HG02885 (cell line): ENCODE results near the gene CERK.

Source experiments
- ATAC-seq: cut with Tn5 transposase; IDR thresholded peaks from one replicate; pipeline ENCODE4 v1.9.1; 2021; ENCODE audit warnings: mild to moderate bottlenecking; ENCODE audit not compliant: unreplicated experiment, poor library complexity

CERK gene

DNA sequence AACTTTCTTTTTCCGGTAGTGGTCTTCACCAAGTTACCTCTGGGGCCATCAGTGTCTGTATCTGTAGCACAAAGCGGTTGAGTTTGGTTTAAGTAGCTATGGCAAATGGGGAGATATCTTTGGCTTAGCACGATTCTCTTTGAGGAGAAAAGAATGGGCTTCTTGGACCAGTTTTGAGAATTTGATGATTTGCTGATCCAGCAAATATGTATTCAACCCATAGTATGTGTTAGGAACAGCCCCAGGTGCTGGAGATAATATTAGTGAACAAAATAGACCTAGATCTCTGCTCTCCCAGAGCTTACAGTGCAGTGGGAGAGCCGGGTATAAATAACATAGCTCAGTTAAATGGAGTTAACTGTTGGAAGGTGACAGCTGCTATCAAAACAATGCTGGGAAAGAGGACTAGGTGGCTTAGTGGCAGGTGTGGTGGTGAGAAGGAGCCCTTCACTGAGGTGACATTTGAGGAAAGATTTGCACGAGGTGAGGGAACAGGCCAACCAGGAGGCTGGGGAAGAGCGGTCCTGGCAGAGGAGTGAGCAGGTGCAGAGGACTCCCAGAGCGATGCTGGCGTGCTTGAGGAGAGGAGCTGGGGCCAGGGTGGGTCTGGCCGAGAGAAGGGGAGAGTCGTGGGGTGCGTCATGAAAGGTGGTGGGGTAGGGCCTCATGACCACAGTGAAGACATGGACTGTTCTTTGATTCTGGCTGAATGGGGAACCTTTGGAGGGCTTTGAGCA lies 29.4 kb upstream of the CERK start:
- no peak for ATAC-seq

DNA sequence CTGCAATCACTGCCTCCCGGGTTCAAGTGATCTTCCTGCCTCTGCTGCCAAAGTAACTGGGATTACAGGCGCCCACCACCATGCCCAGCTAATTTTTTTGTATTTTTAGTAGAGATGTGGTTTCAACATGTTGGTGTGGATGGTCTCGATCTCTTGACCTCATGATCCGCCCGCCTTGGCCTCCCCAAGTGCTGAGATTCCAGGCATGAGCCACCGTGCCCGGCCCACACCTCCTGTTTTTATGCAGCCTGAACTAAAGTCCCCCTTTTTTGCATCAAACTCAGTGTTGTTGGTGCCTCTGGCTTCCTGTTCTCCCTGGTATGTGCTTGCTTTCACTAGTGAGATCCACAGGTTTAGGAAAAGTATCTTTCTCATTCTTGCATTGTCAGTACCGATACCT lies 28.6 kb upstream of the CERK start:
- ATAC-seq = no peak

DNA sequence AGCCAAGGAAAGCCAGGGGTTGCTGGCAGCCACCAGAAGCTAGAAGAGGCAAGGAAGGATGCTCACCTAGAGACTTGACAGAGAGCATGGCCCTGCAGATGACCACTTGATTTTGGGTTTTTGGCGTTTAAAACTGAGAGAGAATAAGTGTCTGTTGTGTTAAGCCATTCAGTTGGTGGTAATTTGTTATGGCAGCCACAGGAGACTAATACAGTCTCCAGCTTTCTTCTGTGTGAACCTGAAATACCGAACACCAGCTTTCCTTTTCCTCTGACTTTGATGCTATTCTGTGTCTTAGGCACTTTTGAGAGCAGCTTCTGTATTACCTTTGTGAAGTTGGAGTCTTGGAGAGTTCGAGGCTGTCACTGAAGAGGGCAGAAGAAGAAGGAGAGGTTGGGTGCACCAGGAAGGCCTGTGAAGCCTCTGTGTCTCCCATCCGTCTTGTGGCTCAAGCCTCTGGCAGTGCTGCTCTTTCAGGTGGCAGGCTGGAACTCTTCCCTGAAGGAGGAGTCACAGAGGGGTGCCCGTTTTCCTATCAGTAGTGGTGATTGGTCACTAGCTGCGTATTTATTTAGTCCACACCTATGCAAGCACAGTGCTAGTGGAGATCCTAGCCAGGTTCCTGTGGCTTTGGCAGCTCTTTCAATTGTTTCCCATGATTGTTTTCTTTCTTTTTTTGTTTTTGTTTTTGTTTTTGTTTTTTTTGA lies 26.9 kb upstream of the CERK start:
- no peak for ATAC-seq

DNA sequence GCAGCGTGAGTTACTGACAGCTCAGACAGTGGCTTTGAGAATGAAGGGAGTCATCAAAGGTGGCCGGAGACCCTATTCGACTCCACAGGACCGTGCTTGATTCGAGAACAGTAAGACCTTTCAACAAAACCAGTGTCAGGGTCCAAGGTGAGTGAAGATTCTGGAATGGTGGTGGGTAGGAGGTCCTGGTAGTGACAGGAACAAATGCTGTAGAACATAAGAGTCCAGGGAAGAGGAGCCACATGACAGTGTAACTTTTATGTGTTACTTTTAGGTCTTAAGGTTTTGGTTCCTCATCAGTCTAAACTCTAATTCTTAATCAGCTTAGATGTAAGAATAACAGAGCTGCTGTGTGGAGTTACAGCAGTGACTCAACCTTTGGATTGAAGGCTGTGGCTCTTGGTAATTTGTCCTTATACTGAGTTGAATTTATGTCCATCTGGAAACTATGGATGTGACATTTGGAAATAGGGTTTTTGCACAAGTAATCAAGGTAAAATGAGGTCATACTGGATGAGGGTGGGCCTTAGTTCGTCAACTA lies 26.2 kb upstream of the CERK start:
- no peak for ATAC-seq

DNA sequence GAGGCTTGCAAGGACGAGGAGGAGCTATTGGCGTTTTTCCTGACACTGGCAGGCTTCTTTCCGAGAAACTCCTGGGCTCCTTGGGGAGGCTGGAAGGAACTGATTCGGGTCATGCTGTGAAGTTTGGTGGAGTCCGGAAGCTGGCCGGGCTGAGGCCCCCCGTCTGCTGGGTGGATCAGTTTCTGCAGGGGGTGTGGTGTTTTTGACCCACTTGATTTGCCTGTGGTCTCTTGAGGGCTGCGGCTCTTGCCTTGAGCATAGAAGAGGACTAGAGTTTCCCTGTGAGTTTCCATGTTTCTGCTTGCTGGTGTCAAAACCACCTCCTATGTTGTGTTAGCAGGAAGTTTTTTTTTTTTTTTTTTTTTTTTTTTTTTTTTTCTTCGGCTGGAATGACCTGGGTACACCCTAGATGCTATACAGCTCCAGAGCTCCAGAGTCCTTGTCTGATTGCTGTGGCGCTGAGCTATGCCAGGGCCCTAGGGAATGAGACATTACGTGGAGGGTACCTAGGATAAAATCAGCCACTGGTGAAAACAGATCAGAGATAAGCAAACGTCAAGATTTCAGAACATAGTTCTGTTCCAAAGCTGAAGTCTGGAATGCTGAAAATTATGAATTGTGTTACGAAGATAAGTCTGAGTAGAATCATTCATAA lies 25.1 kb upstream of the CERK start:
- ATAC-seq = peak; percentile 53

DNA sequence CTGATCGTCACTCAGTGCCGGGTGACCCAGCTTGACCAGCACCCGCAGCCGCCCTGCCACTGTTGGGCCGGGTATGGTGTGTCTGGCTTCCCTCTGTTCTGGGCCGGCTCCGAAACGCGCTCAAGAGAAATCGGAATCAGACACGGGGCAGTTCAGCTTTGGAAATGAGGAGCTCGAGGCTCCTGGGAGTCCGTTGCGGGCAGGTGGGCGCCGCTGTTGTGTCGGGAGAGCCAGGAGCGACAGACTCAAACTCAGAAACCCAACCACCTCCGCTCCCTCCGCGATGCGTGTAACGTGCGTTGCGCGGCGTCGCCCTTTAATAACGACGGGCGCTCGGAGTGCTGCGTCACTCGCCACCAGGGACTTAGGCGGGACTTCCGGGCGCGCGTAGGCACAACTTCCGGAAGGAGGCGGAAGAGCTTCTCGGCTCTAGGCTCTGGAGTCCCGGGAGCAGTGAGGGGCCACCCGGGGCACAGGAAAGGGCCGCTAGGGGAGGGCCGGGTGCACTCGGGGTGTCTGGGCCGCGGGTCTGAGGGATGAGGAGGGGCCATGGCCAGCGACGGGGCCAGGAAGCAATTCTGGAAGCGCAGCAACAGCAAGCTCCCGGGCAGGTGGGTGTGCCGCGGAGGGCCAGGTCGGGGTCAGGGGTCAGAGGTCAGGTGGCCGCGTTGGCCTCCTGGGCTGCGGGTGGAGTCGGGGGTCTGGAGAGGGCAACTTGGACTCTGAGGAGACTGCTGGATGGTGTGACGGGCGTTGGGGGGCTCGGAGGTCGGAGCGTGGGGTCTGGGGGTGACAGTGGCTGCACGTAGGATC lies 24.4 kb upstream of the CERK start, which contains the start of gene TBC1D22A:
TSS of gene TBC1D22A (plus strand) at position 413 of the 813 bp plus-strand sequence. CDS start at position 550, 137 bp downstream.
- peak; percentile 87 for ATAC-seq

DNA sequence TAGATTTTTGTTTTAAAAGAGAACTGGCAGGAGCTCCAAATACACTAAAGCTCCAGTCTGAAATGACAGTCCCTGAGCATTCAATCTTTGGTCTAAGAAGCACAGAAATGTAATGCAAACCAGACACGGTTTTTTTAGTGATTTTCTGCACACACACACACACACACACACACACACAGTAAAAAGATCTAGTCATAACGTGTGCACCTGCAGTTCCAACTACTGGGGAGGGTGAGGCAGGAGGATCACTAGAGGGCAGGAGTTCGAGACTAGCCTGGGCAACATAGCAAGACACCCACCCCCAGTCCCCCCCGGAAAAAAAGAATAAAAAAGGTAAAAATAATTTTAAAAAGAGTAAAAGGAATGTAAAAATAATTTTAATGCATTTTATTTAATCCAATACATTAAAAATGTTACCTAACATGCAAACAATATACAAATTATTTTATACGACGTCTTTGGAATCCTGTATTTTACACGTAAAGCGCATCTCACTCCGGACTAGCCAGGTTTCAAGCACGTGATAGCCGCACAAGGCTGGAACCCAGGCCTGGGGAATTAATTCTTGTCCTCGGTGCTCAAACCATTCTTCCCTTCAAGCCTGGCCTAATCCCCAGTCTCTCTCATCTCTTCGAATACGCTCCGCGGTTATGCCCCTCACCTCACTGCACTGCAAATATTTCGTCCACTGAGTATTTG lies 23.6 kb upstream of the CERK start:
- ATAC-seq = no peak

DNA sequence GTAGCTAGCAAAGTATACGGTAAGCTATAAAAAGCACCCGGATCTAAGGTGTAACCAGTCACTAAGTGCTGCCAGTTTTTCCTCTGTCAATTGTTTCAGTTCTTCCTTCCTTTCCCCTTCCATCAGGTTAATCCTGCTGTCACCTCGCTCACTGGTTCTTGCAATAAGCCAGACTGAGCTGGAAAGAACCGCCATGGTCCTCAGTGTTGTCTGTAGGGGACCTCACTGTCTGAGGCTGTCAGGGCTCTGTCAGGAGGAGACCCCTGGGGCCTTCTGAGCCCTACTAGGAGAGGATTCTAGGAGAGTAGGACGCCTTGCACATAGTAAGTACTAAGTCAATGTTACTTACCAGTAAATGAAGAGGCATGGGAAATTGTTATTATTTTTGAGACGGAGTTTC lies 23.0 kb upstream of the CERK start:
- ATAC-seq = no peak

DNA sequence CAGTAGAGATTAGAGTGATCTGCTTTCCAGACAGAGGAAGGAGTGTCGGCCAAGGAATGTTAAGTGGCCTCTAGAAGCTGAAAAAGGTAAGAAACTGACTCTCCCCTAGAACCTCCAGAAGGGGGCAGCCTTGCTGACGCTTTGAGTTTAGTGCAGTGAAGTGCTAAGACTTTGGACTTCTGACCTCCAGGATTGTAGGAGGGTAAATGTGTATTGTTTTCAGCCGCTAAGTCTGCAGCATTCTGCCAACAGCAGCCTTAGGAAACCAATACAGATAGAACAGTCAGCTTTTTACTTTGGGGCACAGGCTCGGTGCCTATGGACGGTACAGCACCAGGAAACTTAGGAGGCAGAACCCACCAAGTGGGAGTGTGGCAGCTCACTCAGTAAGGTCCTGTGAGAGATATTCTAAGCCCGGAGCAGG lies 20.8 kb upstream of the CERK start:
- no peak for ATAC-seq

DNA sequence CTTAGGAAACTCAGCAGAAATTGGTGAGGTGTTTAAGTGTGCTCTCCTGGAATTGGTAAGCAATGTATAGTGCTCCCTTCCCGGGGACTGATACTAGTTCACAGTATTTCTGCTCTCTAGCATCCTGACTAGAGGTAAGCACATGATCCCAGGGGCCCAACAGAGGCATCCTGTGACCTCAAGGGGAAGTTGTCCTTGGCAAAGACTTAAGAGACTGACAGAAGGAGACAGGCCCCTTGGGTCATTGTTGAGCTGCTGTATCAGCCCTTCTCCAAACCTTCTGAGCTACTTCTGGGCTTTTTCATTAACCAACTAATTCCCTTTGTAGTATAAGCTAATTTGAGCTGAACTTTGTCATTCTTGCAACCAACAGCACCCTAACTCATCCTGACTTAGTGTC lies 20.1 kb upstream of the CERK start:
- ATAC-seq = no peak

DNA sequence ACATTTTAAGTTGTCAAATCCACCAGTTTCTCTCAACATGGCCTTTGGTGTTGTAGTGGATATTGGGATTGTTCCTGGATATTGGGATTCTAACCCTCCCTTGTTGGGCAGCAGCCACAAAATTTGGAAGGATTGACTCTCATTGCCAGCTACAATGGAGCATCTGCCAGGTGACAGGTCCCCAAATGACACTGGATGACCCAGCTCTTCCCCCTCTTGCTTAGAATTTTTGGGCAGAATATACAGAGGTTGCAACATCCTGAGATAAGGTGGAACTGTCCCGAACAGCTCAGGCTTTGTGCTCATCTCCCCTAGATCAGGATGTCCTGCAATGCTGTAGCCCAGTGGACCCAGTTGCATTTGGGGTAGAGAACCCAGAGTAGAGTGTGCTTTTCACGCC lies 19.1 kb upstream of the CERK start:
- no peak for ATAC-seq

DNA sequence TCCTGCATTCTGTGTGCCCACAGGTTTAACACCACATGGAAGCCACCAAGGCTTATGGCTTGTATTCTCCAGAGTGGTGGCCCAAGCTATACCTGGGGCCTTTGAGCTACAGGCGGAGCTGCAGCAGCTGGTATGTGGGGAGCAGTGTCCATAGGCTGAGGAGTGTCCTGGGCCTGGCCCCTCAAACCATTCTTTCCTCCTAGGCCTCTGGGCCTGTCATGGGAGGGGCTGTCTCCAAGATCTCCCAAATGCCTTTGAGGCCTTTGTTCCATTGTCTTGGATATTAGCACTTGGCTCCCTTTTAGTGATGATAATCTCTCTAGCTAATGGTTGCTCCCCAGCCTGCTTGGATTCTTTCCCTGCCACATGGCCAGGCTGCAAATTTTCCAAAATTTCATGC lies 18.0 kb upstream of the CERK start:
- no peak for ATAC-seq

DNA sequence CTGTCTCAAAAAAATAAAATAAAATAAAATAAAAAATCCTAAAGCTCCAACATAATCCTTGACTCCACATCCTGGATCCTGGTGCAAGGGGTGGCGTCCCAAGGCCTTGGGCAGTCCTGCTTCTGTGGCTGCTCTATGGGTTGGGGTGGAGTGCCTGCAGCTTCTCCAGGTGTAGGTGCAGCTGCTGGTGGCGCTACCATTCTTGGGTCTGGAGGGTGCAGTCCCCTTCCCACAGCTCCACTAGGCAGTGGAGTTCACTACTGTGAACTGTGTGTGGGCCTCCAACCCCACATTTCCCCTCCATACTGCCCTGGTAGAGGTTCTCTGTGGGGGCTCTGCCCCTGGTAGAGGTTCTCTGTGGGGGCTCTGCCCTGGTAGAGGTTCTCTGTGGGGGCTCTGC lies 17.5 kb upstream of the CERK start:
- no peak for ATAC-seq

DNA sequence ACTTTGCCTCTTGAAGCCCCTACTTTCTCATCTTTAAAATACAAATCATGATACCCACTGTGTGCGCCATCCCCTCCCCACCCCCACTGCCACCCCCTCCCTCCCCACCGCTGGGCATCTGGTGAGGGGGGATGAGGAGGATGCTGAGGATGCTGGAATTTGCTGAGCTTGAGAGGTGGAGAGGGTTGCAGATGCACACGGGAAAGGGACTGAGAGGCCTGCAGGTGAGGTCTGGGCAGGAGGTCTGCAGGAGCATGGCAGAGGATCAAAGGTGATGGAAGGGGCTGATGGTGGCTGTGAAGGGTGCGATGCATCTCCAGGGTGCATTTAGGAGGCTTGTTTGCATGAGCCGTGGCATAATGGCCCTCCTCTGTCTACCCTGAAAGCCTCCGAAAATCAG lies 16.8 kb upstream of the CERK start:
- no peak for ATAC-seq

DNA sequence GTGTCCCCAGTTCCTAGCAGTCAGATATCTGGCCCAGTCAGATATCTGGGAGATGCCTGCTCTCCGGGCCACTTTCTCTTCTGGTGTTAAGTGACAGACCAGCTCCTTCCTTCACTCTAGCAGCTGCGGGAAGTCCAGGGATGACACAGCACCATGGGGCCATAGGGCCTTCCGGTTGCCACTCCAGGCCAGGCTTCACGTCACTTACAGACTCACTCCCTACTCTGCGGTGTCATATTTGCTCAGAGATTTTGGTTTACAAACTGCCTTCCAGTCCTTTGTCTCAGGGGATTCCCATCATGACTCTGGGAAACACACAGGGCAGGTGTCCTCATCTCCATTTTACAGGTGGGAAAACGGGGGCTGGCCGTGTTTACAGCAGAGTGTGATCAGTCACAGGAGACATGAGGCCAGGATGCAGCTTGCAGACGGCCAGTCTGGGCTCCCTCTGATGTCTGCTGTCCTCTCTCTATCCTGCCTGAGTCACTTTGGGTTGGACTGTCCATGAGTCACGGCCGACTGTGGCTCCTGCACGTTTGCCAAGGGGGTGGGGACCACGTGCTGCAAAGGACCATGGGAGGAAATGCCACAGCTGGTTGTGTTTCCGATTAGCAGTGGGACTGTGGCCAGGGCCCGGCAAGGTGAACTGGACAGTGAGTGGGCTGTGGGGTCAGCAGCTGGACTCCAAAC lies 16.2 kb upstream of the CERK start:
- ATAC-seq = no peak

DNA sequence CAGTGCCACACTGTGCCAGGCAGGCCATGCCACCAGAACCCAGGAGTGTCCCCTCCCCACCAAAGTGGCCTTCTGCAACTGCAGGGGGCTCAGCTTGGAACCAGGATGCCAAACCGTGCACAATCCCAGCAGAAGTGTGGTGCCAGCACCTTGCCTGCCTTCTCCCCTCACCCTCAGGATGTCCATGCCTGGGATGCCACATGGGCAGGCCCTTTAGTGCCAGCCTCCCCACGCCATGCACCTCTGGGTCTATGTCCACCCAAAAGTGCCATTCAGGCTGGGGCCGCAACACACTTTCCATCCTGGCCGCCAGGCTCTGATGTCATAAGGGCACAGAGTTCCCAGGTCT lies 15.7 kb upstream of the CERK start:
- ATAC-seq = no peak

DNA sequence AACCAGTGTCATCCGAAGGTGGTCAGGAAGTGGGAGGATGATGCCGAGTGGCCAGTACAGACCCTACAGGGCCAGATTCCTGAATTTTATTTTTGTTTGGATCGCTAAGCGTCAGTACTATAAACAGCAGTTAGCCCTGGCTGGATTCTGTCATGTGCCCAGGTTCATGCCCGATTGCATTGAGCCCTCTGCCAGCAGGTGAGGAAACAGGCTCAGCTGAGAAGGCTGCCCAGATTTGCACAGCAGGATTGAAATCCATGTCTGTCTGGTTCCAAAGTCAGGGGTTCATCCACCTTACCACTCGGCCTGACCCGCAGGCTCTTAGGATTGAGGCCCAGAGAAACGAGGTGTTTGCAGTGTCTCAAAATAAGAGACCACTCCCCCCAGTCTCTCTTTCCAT lies 15.3 kb upstream of the CERK start:
- no peak for ATAC-seq

DNA sequence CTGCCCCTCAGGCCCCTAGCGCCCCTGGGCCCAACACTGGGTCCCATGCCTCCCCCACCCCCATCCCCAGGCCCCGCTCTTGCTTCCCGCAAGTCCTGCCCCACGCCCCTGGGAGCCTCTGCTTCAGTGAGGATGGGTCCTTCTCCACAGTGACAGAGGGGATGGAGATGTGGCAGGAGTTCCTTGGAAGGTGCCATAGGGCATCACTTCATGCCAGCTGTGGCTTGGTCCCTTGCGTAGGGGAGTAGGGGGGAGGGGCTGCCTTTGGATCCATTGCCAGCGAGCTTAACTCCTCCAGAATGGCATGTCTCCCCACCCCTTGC lies 14.9 kb upstream of the CERK start:
- no peak for ATAC-seq

DNA sequence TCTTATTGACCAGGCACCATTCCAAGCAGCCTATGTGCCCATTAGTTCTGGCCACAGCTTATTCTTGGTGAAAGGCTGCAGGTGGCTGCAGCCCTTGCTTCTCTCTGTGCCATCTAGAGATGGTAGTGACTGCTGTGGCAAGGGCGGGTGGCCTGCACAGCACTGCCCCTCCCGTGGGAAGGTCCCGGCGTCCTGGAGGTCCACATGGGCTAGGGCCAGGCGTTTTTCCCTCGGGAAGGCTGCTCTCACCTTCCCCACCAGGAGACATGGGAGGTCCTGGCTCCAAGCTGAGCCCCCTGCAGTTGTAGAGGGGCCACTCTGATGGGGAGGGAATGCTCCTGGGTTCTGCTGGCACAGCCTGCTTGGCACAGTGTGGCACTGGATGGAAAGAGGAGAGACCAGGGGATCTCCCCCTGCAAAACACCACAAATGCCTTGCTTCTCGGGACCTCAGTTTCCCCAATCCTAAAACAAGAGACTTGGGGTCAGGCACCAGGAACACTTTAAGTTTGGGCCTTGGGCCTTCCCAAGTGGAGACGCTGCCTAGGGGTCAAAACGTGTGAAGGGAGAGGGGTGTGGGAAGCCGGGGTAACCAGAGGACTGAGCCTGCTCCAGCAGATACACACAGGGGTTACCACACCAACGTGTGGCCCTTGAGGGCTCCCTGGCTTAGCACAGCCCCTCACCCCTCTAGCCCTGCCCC lies 14.4 kb upstream of the CERK start:
- no peak for ATAC-seq
